ENCODE data around the gene FOSB.

Gene FOSB

DNA sequence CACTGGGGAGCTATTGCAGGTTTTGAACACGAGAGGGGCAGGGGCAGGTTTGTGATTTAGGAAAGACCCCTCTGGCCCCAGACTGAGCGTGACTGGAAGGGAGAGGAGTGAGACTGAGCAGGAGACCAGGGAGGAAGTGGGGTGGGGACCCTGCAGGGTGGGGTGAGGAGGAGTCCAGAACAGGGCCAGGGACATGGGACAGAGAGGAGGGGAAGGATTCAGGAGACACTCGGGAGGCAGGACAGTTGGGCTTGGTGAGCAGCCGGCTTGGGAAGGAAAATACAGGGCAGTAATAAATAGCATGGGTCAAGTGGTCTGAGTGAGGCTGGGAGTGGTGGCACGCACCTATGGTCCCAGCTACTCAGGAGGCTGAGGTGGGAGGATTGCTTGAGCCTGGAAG, 9.4 kb downstream of the FOSB start:
- H2AFZ ChIP-seq (ENCODE audit: low read depth, low read length): no peak overlapping the region
- no peak overlapping the region for H3K4me3 ChIP-seq (ENCODE audit: low read length)
- H3K9me3 ChIP-seq (ENCODE audit: insufficient read depth, low read length): no peaks in the 10 kb centered on the region
- H3K27ac ChIP-seq (ENCODE audit: low read length): no peak overlapping the region
- no peaks in the 10 kb centered on the region for H3K36me3 ChIP-seq (replicated peaks; ENCODE audit: low read depth, low read length)
- no peak for TF ChIP-seq EZH2phosphoT487 (IDR thresholded peaks at IDR 0.05; ENCODE audit: low read depth)
- TF ChIP-seq, protein P1, sequence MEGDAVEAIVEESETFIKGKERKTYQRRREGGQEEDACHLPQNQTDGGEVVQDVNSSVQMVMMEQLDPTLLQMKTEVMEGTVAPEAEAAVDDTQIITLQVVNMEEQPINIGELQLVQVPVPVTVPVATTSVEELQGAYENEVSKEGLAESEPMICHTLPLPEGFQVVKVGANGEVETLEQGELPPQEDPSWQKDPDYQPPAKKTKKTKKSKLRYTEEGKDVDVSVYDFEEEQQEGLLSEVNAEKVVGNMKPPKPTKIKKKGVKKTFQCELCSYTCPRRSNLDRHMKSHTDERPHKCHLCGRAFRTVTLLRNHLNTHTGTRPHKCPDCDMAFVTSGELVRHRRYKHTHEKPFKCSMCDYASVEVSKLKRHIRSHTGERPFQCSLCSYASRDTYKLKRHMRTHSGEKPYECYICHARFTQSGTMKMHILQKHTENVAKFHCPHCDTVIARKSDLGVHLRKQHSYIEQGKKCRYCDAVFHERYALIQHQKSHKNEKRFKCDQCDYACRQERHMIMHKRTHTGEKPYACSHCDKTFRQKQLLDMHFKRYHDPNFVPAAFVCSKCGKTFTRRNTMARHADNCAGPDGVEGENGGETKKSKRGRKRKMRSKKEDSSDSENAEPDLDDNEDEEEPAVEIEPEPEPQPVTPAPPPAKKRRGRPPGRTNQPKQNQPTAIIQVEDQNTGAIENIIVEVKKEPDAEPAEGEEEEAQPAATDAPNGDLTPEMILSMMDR (IDR thresholded peaks at IDR 0.05; ENCODE audit: low read depth, low read length): no peak
- peaks cover 28% of the 10 kb centered on the region for H3K27me3 ChIP-seq (ENCODE audit: low read depth, low read length)
- H3K79me2 ChIP-seq (ENCODE audit: low read length): no peaks in the 10 kb centered on the region
- peak overlapping the region; percentile 23; the same call in 1 of the 2 replicates for H3K4me2 ChIP-seq (ENCODE audit: low read length)
- peaks cover 16% of the 10 kb centered on the region for H3K4me1 ChIP-seq (ENCODE audit: low read length)
- no peak overlapping the region for H3K9ac ChIP-seq (ENCODE audit: low read length)
- no peaks in the 10 kb centered on the region for H4K20me1 ChIP-seq (ENCODE audit: insufficient read depth, low read length)

DNA sequence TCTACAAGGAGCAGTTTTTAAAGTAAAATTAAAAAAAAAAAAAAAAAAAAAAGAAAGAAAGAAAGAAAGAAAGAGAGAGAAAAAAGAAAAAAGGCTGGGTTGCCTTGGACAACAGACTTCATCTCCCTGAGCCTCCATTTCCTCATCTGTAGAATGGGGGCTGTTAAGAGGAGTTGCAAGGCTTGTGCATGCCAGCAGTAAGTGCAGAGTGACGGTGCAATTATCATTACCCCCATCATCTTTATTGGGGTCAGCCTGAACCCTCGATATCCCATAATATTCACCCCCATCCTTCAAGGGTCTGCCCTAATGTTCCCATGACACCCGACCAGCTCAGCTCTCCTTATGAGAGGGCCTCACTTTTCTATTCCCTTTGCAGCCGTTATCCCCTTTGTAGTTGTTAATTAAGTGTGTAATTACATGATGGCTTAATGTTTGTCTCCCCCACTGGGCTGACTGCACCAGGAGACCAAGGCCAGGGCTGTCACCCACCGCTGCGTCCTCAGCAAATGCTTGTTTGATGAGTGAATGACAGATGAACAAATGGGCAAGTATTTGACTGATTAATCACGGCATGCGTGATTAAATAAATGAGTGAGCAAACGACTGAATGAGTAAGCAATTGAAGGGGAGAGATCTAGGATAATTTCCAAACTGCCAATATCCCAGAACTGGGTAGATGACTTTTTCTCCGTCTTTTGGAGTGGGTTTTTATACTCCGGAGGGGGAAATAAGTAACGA, 10.1 kb downstream of the FOSB start:
- Histone ChIP-seq H3K36me3 (replicated peaks; ENCODE audit: low read depth, low read length) (no peaks in the 10 kb centered on the region), H3K9ac (ENCODE audit: low read length) (peak overlapping the region; percentile 69), H3K4me2 (ENCODE audit: low read length) (peak overlapping the region; percentile 98), H3K4me3 (ENCODE audit: low read length) (peak overlapping the region; percentile 75), H3K9me3 (ENCODE audit: insufficient read depth, low read length) (no peaks in the 10 kb centered on the region), H4K20me1 (ENCODE audit: insufficient read depth, low read length) (no peaks in the 10 kb centered on the region), H3K27ac (ENCODE audit: low read length) (peak overlapping the region; percentile 80), H3K79me2 (ENCODE audit: low read length) (no peaks in the 10 kb centered on the region), H2AFZ (ENCODE audit: low read depth, low read length) (peak overlapping the region; percentile 28; the same call in 1 of the 2 replicates), H3K4me1 (ENCODE audit: low read length) (peaks cover 16% of the 10 kb centered on the region), H3K27me3 (ENCODE audit: low read depth, low read length) (peaks cover 21% of the 10 kb centered on the region)
- TF ChIP-seq, protein P1 (IDR thresholded peaks at IDR 0.05; ENCODE audit: low read depth, low read length): no peak
- no peak for TF ChIP-seq EZH2phosphoT487 (IDR thresholded peaks at IDR 0.05; ENCODE audit: low read depth)

DNA sequence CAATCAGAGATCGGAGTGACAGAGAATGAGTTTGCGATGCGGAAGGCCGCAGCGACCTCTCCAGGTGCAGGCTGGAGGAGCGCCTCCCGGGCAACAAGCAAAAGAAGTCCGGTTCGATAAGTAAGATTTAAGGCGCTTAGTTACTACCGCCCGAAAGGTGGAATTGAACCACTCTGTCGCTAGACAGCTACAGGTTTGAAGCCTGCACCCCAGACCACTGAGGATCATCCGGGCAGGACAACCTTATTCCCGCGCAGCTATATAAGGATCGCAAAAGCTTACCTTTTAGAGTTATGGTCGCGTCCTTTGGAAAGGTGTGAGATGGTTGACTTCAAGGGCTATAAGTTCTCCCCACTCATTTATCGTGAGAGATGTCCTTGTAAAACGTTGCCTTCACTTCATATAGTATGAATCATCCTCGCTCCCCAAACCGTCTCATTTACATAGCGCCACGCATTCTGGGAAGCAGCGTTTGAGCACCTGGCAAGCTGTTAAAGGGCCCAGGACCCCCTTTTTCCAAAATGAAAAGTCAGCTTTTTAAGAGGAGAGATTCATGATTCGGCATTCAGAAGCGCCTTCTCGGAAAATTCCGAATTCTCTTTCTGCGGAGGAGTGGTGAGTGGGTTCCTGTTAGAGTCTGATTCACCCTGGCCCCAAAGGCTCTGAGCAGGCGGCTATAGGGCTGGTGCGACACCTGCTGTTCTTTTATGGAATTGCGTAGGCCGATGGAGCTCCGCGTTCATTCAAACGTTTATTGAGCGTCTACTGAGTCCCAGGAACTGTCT, 10.8 kb downstream of the FOSB start:
- Histone ChIP-seq H3K4me3 (ENCODE audit: low read length) (peak overlapping the region; percentile 75), H3K9me3 (ENCODE audit: insufficient read depth, low read length) (no peaks in the 10 kb centered on the region), H3K79me2 (ENCODE audit: low read length) (no peaks in the 10 kb centered on the region), H3K4me2 (ENCODE audit: low read length) (peak overlapping the region; percentile 98), H3K27ac (ENCODE audit: low read length) (peak overlapping the region; percentile 80), H3K4me1 (ENCODE audit: low read length) (peaks cover 16% of the 10 kb centered on the region), H3K27me3 (ENCODE audit: low read depth, low read length) (peaks cover 14% of the 10 kb centered on the region), H2AFZ (ENCODE audit: low read depth, low read length) (peak overlapping the region; percentile 60), H4K20me1 (ENCODE audit: insufficient read depth, low read length) (no peaks in the 10 kb centered on the region), H3K9ac (ENCODE audit: low read length) (peak overlapping the region; percentile 69), H3K36me3 (replicated peaks; ENCODE audit: low read depth, low read length) (no peaks in the 10 kb centered on the region)
- TF ChIP-seq, protein P1 (IDR thresholded peaks at IDR 0.05; ENCODE audit: low read depth, low read length): peak; percentile 98
- TF ChIP-seq EZH2phosphoT487 (IDR thresholded peaks at IDR 0.05; ENCODE audit: low read depth): no peak

DNA sequence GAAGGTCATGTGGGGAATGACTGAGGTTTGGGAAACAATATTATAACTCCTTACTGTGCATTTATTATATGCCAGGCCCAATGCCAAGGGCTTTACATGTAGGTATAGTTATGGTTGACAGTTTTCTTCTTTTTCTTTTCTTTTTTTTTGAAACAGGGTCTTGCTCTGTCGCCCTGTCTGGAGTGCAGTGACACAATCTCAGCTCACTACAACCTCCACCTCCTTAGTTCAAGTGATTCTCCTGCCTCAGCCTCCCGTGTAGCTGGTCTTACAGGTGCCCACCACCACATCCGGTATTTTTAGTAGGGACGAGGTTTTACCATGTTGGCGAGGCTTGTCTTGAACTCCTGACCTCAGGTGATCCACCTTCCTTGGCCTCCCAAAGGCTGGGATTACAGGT, 15.2 kb downstream of the FOSB start:
- H3K79me2 ChIP-seq (ENCODE audit: low read length): no peaks in the 10 kb centered on the region
- H3K27me3 ChIP-seq (ENCODE audit: low read depth, low read length): no peaks in the 10 kb centered on the region
- H3K27ac ChIP-seq (ENCODE audit: low read length): no peak overlapping the region
- no peaks in the 10 kb centered on the region for H3K9me3 ChIP-seq (ENCODE audit: insufficient read depth, low read length)
- TF ChIP-seq, protein P1 (IDR thresholded peaks at IDR 0.05; ENCODE audit: low read depth, low read length): no peak
- no peak for TF ChIP-seq EZH2phosphoT487 (IDR thresholded peaks at IDR 0.05; ENCODE audit: low read depth)
- H3K4me3 ChIP-seq (ENCODE audit: low read length): no peak overlapping the region
- H4K20me1 ChIP-seq (ENCODE audit: insufficient read depth, low read length): no peaks in the 10 kb centered on the region
- no peak overlapping the region for H2AFZ ChIP-seq (ENCODE audit: low read depth, low read length)
- H3K9ac ChIP-seq (ENCODE audit: low read length): no peak overlapping the region
- no peak overlapping the region for H3K4me2 ChIP-seq (ENCODE audit: low read length)
- no peaks in the 10 kb centered on the region for H3K36me3 ChIP-seq (replicated peaks; ENCODE audit: low read depth, low read length)
- H3K4me1 ChIP-seq (ENCODE audit: low read length): peaks cover 15% of the 10 kb centered on the region

All from OCI-LY3 (cell line).